SU-DHL-6 (cell line): ENCODE measurements around the gene COL23A1.

ENCODE experiments used
- H2AFZ ChIP-seq: fragments of 200-600 bp; sonication (generic); 2 replicates; pipeline ENCODE4 v1.6.1; 2014; ENCODE audit warnings: low read depth, mild to moderate bottlenecking, moderate library complexity, mixed read lengths, antibody characterized with exemption, low read length; ENCODE audit not compliant: severe bottlenecking
- H3F3A ChIP-seq: fragments of 200-600 bp; shearing (Covaris generic); 2 replicates; pipeline ENCODE4 v1.6.0; 2016; ENCODE audit warnings: antibody characterized with exemption, mild to moderate bottlenecking; ENCODE audit not compliant: insufficient read depth
- H3K27ac ChIP-seq: fragments of 200-600 bp; sonication (generic); 2 replicates; pipeline ENCODE4 v1.5.1; 2016; ENCODE audit warnings: low read depth, mild to moderate bottlenecking, low read length, moderate library complexity, mixed read lengths
- H3K27me3 ChIP-seq: fragments of 200-600 bp; sonication (generic), shearing (Covaris generic); 2 replicates; pipeline ENCODE4 v1.6.0; 2014; ENCODE audit warnings: mild to moderate bottlenecking, low read length
- H3K36me3 ChIP-seq: fragments of 200-600 bp; sonication (generic); 2 replicates; pipeline ENCODE4 v1.6.1; 2014; ENCODE audit warnings: mild to moderate bottlenecking, low read length, mixed read lengths
- H3K4me2 ChIP-seq: fragments of 300-600, 200-600 bp; shearing (Covaris generic), sonication (generic); 2 replicates; pipeline ENCODE4 v1.6.0; 2014; ENCODE audit warnings: low read length, low read depth, mild to moderate bottlenecking; ENCODE audit not compliant: poor library complexity, severe bottlenecking
- H3K4me3 ChIP-seq: fragments of 200-600 bp; sonication (generic); 2 replicates; pipeline ENCODE4 v1.5.1; 2014; ENCODE audit warnings: antibody characterized with exemption, low read length, mild to moderate bottlenecking, mixed read lengths; ENCODE audit not compliant: insufficient read depth, poor library complexity, severe bottlenecking
- H3K79me2 ChIP-seq: fragments of 200-600 bp; sonication (generic); 2 replicates; pipeline ENCODE4 v1.6.1; 2014; ENCODE audit warnings: mild to moderate bottlenecking, low read length, moderate library complexity; ENCODE audit not compliant: insufficient read depth
- H3K9ac ChIP-seq: fragments of 200-600 bp; sonication (generic); 2 replicates; pipeline ENCODE4 v1.7.0; 2014; ENCODE audit warnings: mild to moderate bottlenecking, low read length
- H3K9me2 ChIP-seq: fragments of 200-600 bp; sonication (generic); replicated peaks from 2 replicates; pipeline ENCODE4 v1.6.1; 2014; ENCODE audit warnings: low read length; ENCODE audit not compliant: insufficient read depth
- H3K9me3 ChIP-seq: fragments of 200-600 bp; sonication (generic); 2 replicates; pipeline ENCODE4 v1.6.1; 2014; ENCODE audit warnings: low read length, mixed read lengths; ENCODE audit not compliant: insufficient read depth
- H4K20me1 ChIP-seq: fragments of 200-600 bp; sonication (generic); 2 replicates; pipeline ENCODE4 v1.6.1; 2014; ENCODE audit warnings: low read depth, mild to moderate bottlenecking, antibody characterized with exemption, low read length, moderate library complexity, mixed read lengths
- EZH2phosphoT487 ChIP-seq: fragments of 200-600 bp; sonication (generic), shearing (Covaris generic); conservative IDR thresholded peaks from 2 replicates; pipeline ENCODE4 v1.6.1; 2018; ENCODE audit warnings: mild to moderate bottlenecking, antibody characterized with exemption, low read length, moderate library complexity, mixed read lengths
- TF ChIP-seq, protein P1 (sequence below): fragments of 200-600 bp; sonication (generic); IDR thresholded peaks from one replicate; pipeline ENCODE4 v1.5.1; 2017; ENCODE audit warnings: antibody characterized with exemption, mild to moderate bottlenecking, low read length, moderate library complexity; ENCODE audit not compliant: insufficient read depth, poor library complexity, severe bottlenecking

The COL23A1 gene

DNA sequence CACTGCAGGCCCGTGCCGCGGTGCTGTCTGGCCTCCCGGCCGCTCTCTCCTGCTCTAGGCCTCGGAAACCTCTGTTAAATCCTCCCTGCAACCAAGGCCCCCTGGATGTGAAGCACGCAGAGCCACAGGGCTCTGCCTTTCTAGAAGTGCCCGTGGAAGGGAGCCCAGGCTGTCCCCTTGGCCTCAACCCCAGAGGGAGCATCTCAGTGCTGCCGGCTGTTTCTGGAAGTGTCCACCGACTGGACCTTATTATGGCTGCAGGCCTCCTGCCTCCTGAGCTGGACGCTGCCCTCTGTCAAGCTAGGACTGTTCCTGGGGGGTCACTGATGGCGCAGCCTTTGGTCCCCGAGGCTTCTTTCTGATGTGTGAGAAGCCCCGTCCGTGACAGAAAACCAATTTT lies 317.2 kb downstream of the COL23A1 start:
- H3K27me3 ChIP-seq = no peaks in the 10 kb centered on the region
- H3K9me2 ChIP-seq = no peaks in the 10 kb centered on the region
- TF ChIP-seq EZH2phosphoT487 = no peak
- TF ChIP-seq, protein P1, sequence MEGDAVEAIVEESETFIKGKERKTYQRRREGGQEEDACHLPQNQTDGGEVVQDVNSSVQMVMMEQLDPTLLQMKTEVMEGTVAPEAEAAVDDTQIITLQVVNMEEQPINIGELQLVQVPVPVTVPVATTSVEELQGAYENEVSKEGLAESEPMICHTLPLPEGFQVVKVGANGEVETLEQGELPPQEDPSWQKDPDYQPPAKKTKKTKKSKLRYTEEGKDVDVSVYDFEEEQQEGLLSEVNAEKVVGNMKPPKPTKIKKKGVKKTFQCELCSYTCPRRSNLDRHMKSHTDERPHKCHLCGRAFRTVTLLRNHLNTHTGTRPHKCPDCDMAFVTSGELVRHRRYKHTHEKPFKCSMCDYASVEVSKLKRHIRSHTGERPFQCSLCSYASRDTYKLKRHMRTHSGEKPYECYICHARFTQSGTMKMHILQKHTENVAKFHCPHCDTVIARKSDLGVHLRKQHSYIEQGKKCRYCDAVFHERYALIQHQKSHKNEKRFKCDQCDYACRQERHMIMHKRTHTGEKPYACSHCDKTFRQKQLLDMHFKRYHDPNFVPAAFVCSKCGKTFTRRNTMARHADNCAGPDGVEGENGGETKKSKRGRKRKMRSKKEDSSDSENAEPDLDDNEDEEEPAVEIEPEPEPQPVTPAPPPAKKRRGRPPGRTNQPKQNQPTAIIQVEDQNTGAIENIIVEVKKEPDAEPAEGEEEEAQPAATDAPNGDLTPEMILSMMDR = no peak

GRCh38 chr5:178272591-178272990 lies 317.6 kb downstream of the COL23A1 start:
- no peaks in the 10 kb centered on the region for H3K9me2 ChIP-seq
- H3K79me2 ChIP-seq = no peaks in the 10 kb centered on the region
- H2AFZ ChIP-seq = no peak overlapping the region
- no peak overlapping the region for H3K4me2 ChIP-seq
- no peaks in the 10 kb centered on the region for H3K36me3 ChIP-seq
- TF ChIP-seq, protein P1 = no peak
- TF ChIP-seq EZH2phosphoT487 = no peak
- no peaks in the 10 kb centered on the region for H4K20me1 ChIP-seq
- H3K4me3 ChIP-seq = no peak overlapping the region
- no peaks in the 10 kb centered on the region for H3F3A ChIP-seq
- H3K9ac ChIP-seq = no peak overlapping the region
- no peaks in the 10 kb centered on the region for H3K27me3 ChIP-seq
- H3K27ac ChIP-seq = no peak overlapping the region
- no peaks in the 10 kb centered on the region for H3K9me3 ChIP-seq

More for the DNA sequence above, 317.2 kb downstream of the COL23A1 start:
- Histone ChIP-seq H3K79me2 (no peaks in the 10 kb centered on the region), H3K4me3 (no peak overlapping the region), H3K36me3 (no peaks in the 10 kb centered on the region), H3K9ac (no peak overlapping the region), H3K27ac (no peak overlapping the region), H3K9me3 (no peaks in the 10 kb centered on the region), H3K4me2 (no peak overlapping the region), H4K20me1 (no peaks in the 10 kb centered on the region), H2AFZ (no peak overlapping the region), H3F3A (no peaks in the 10 kb centered on the region)

DNA sequence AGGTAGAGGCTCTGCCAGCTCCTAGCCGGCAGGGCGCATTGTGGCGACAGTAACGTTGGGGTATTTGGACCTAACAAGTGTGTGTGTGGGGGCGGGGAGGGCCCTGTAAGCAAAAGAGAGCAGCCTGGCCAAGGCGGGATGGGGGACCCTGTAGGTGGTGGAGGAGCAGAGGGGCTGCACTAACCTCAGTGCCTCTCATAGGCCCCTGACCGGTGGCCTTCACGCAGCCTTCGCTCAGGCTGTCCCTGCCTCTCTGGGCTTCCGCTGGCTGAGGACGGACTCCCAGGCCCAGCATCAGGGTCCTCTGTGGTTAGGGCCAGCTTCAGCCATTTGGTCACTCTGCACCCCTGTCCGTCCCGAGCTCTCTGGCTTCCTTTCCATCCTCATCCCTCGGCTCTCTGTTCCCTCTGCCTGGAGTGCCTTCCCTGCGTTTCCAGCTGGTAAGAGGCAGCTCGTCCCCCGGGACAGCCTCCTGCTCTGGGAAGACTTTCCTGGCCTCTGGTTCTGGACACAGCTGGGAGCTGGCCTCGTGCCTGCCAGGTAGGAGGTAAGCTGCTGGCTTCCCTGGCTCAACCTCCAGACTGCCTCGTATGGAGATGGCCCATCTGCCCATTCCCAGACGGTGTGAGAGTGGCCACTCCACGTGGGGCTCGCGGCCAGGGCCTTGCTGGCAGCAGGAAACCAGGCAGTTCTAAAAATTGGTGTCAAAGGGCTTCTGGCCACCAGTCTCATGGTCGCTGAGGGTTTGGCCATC lies 318.3 kb downstream of the COL23A1 start:
- no peak overlapping the region for H3K27ac ChIP-seq
- no peaks in the 10 kb centered on the region for H3K36me3 ChIP-seq
- H3K9me3 ChIP-seq = no peaks in the 10 kb centered on the region
- TF ChIP-seq, protein P1 = no peak
- no peak for TF ChIP-seq EZH2phosphoT487
- no peak overlapping the region for H3K9ac ChIP-seq
- H4K20me1 ChIP-seq = no peaks in the 10 kb centered on the region
- no peaks in the 10 kb centered on the region for H3K79me2 ChIP-seq
- H3K9me2 ChIP-seq = no peaks in the 10 kb centered on the region
- H3K4me3 ChIP-seq = no peak overlapping the region
- no peak overlapping the region for H3K4me2 ChIP-seq
- no peak overlapping the region for H2AFZ ChIP-seq
- no peaks in the 10 kb centered on the region for H3K27me3 ChIP-seq
- no peaks in the 10 kb centered on the region for H3F3A ChIP-seq
